SK-N-SH (cell line): ENCODE results near the gene DENND1A.

Source experiments
- CTCF ChIP-seq: fragments of 200-600 bp; sonication (generic); IDR thresholded peaks from 2 replicates; pipeline ENCODE4 v1.6.1; 2017; ENCODE audit warnings: antibody characterized with exemption, mild to moderate bottlenecking, moderate library complexity
- EP300 ChIP-seq, 2 experiments: IDR thresholded peaks; 2 replicates each; pipeline versions ENCODE4 v1.4.0 to v1.6.1; 2012; ENCODE audit warnings: borderline replicate concordance in 1 of 2, low read depth in 1 of 2, low read length in 1 of 2
- NRF1 ChIP-seq: IDR thresholded peaks from 2 replicates; pipeline ENCODE4 v1.6.1; 2012; ENCODE audit warnings: low read depth, mild to moderate bottlenecking, low read length
- POLR2AphosphoS5 ChIP-seq: IDR thresholded peaks from 2 replicates; pipeline ENCODE4 v1.6.1; 2012; ENCODE audit warnings: low read depth, low read length
- RFX5 ChIP-seq: IDR thresholded peaks from 2 replicates; pipeline ENCODE4 v1.6.1; 2012; ENCODE audit warnings: mild to moderate bottlenecking, improper control_type of control experiment, low read length
- USF1 ChIP-seq: IDR thresholded peaks from 2 replicates; pipeline ENCODE4 v1.4.0; 2012; ENCODE audit warnings: low read depth, borderline replicate concordance
- TF ChIP-seq, protein P1 (sequence below): IDR thresholded peaks from 2 replicates; pipeline ENCODE4 v1.6.1; 2012; ENCODE audit warnings: mild to moderate bottlenecking, low read depth, low read length, moderate library complexity

- no peak for TF ChIP-seq USF1
- TF ChIP-seq CTCF: no peak
- no peak for TF ChIP-seq RFX5
- TF ChIP-seq POLR2AphosphoS5: no peak
- TF ChIP-seq NRF1: no peak
- TF ChIP-seq EP300 (IDR thresholded peaks at IDR 0.05; ENCODE audit: borderline replicate concordance in 1 of 2, low read depth in 1 of 2, low read length in 1 of 2): no peak
- TF ChIP-seq, protein P1, sequence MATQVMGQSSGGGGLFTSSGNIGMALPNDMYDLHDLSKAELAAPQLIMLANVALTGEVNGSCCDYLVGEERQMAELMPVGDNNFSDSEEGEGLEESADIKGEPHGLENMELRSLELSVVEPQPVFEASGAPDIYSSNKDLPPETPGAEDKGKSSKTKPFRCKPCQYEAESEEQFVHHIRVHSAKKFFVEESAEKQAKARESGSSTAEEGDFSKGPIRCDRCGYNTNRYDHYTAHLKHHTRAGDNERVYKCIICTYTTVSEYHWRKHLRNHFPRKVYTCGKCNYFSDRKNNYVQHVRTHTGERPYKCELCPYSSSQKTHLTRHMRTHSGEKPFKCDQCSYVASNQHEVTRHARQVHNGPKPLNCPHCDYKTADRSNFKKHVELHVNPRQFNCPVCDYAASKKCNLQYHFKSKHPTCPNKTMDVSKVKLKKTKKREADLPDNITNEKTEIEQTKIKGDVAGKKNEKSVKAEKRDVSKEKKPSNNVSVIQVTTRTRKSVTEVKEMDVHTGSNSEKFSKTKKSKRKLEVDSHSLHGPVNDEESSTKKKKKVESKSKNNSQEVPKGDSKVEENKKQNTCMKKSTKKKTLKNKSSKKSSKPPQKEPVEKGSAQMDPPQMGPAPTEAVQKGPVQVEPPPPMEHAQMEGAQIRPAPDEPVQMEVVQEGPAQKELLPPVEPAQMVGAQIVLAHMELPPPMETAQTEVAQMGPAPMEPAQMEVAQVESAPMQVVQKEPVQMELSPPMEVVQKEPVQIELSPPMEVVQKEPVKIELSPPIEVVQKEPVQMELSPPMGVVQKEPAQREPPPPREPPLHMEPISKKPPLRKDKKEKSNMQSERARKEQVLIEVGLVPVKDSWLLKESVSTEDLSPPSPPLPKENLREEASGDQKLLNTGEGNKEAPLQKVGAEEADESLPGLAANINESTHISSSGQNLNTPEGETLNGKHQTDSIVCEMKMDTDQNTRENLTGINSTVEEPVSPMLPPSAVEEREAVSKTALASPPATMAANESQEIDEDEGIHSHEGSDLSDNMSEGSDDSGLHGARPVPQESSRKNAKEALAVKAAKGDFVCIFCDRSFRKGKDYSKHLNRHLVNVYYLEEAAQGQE: no peak
These were observed 367.0 kb downstream of the DENND1A start for GRCh38 chr9:123562844-123563346.
